Activated CD4-positive, CD25-positive, alpha-beta regulatory T cell treated with anti-CD3 and anti-CD28 coated beads, Interleukin-2, amount 50 U/mL, for 24 hours (primary cell): ENCODE measurements around the gene HDHD3.

ENCODE experiments used
- ATAC-seq, 2 donors: fragments of 150-1000 bp; cut with Tn5 transposase; one replicate each; pipeline ENCODE4 v1.10.0; 2021; ENCODE audit warnings: mild to moderate bottlenecking in 1 of 2, moderate library complexity in 1 of 2

Gene HDHD3

GRCh38 chr9:113361304-113362018 lies 15.3 kb downstream of the HDHD3 start:
- peak; percentile 87 to 91 for ATAC-seq

- ATAC-seq: no peak
Measured at GRCh38 chr9:113360242-113360842, 16.4 kb downstream of the HDHD3 start.

GRCh38 chr9:113359385-113359784 lies 17.4 kb downstream of the HDHD3 start:
- no peak for ATAC-seq

- ATAC-seq: no peak
Measured at GRCh38 chr9:113356686-113357292, 20.0 kb downstream of the HDHD3 start.

- no peak for ATAC-seq
Measured at GRCh38 chr9:113355040-113355596, 21.7 kb downstream of the HDHD3 start.

GRCh38 chr9:113352411-113352810 lies 24.4 kb downstream of the HDHD3 start:
- no peak for ATAC-seq

GRCh38 chr9:113352006-113352405 lies 24.8 kb downstream of the HDHD3 start:
- no peak for ATAC-seq

- ATAC-seq: peak; percentile 37 to 49
Measured at GRCh38 chr9:113350937-113351336, 25.8 kb downstream of the HDHD3 start.

- no peak for ATAC-seq
Measured at GRCh38 chr9:113350107-113350661, 26.6 kb downstream of the HDHD3 start.

- peak; percentile 44 to 52 for ATAC-seq
Measured at GRCh38 chr9:113349445-113350094, 27.2 kb downstream of the HDHD3 start, which contains the start of gene BSPRY. BSPRY (plus strand) TSS chr9:113349541; CDS start chr9:113349580, 39 bp downstream.

GRCh38 chr9:113349066-113349444 lies 27.7 kb downstream of the HDHD3 start:
- no peak for ATAC-seq

GRCh38 chr9:113348437-113348836 lies 28.3 kb downstream of the HDHD3 start:
- no peak for ATAC-seq

GRCh38 chr9:113345671-113346070 lies 31.1 kb downstream of the HDHD3 start:
- no peak for ATAC-seq

- ATAC-seq: no peak
Measured at GRCh38 chr9:113345190-113345589, 31.6 kb downstream of the HDHD3 start.

GRCh38 chr9:113343732-113344231 lies 33.0 kb downstream of the HDHD3 start:
- no peak for ATAC-seq

- ATAC-seq: no peak
Measured at GRCh38 chr9:113341712-113342410, 34.9 kb downstream of the HDHD3 start.

GRCh38 chr9:113340011-113340699 lies 36.6 kb downstream of the HDHD3 start, which contains the start of gene WDR31:
WDR31 (minus strand) TSS chr9:113340275; CDS start chr9:113332022, 8,253 bp downstream.
- peak; percentile 98 for ATAC-seq

- ATAC-seq: no peak
Measured at GRCh38 chr9:113337714-113338113, 39.1 kb downstream of the HDHD3 start.

GRCh38 chr9:113331780-113332179 lies 45.0 kb downstream of the HDHD3 start:
- ATAC-seq: no peak

- ATAC-seq: no peak
Measured at GRCh38 chr9:113328045-113328782, 48.6 kb downstream of the HDHD3 start.
